Chondrocyte (in vitro differentiated cells): ENCODE data around the gene ZC3HAV1. TPM values are rescaled to one million over a fixed set of nuclear protein-coding genes. Genes with fewer than 3 reads are reported as not detected.

Experiments used
- DNase-seq: peaks from one replicate; pipeline ENCODE4 v3.0.0; 2021; ENCODE audit warnings: mixed read lengths, low spot score
- H3K27ac Mint-ChIP-seq: one replicate; pipeline ENCODE4 v1.8.0; 2021; ENCODE audit warnings: mild to moderate bottlenecking, moderate library complexity, mixed read lengths; ENCODE audit not compliant: unreplicated experiment
- H3K27me3 Mint-ChIP-seq: 2 replicates; pipeline ENCODE4 v1.8.0; 2021; ENCODE audit warnings: low read depth, mixed read lengths
- H3K36me3 Mint-ChIP-seq: 2 replicates; pipeline ENCODE4 v1.8.0; 2021; ENCODE audit warnings: low read depth, mixed read lengths
- H3K4me1 Mint-ChIP-seq: 2 replicates; pipeline ENCODE4 v1.8.0; 2021; ENCODE audit warnings: low read depth, mild to moderate bottlenecking, mixed read lengths
- H3K4me3 Mint-ChIP-seq: one replicate; pipeline ENCODE4 v1.8.0; 2021; ENCODE audit warnings: mild to moderate bottlenecking, moderate library complexity, mixed read lengths; ENCODE audit not compliant: unreplicated experiment
- H3K9me3 Mint-ChIP-seq: 2 replicates; pipeline ENCODE4 v1.8.0; 2021; ENCODE audit warnings: low read depth, mixed read lengths
- CTCF ChIP-seq: fragments of 200-600 bp; sonication (generic); IDR thresholded peaks from 2 replicates; pipeline ENCODE4 v1.5.0; 2021; ENCODE audit warnings: antibody characterized with exemption, mild to moderate bottlenecking, moderate library complexity
- total RNA-seq: library from RNA; stranded (reverse); gene quantifications from 3 replicates; pipeline ENCODE4 v1.2.1, GENCODE V29; 2021

The ZC3HAV1 gene
- total RNA-seq, 1 donor from 2014 or later: 34.1 TPM

GRCh38 chr7:139092090-139092796, 17.3 kb downstream of the ZC3HAV1 start:
- no peaks in the 10 kb centered on the region for H3K27me3 Mint-ChIP-seq
- peaks cover 13% of the 10 kb centered on the region for H3K36me3 Mint-ChIP-seq
- H3K9me3 Mint-ChIP-seq: no peaks in the 10 kb centered on the region
- H3K4me3 Mint-ChIP-seq: no peak overlapping the region
- TF ChIP-seq CTCF: no peak
- DNase-seq: no peak
- H3K27ac Mint-ChIP-seq: no peak overlapping the region
- peaks cover 25% of the 10 kb centered on the region for H3K4me1 Mint-ChIP-seq

GRCh38 chr7:139091677-139091996, 17.9 kb downstream of the ZC3HAV1 start:
- no peaks in the 10 kb centered on the region for H3K27me3 Mint-ChIP-seq
- no peak overlapping the region for H3K4me3 Mint-ChIP-seq
- peaks cover 3% of the 10 kb centered on the region for H3K9me3 Mint-ChIP-seq
- H3K4me1 Mint-ChIP-seq: peaks cover 25% of the 10 kb centered on the region
- peaks cover 19% of the 10 kb centered on the region for H3K36me3 Mint-ChIP-seq
- no peak for TF ChIP-seq CTCF
- no peak overlapping the region for H3K27ac Mint-ChIP-seq
- DNase-seq: no peak

GRCh38 chr7:139089118-139089517, 20.4 kb downstream of the ZC3HAV1 start:
- H3K9me3 Mint-ChIP-seq: peaks cover 3% of the 10 kb centered on the region
- DNase-seq: no peak
- no peak overlapping the region for H3K27ac Mint-ChIP-seq
- no peak for TF ChIP-seq CTCF
- peaks cover 28% of the 10 kb centered on the region for H3K36me3 Mint-ChIP-seq
- H3K4me1 Mint-ChIP-seq: peaks cover 12% of the 10 kb centered on the region
- no peaks in the 10 kb centered on the region for H3K27me3 Mint-ChIP-seq
- no peak overlapping the region for H3K4me3 Mint-ChIP-seq

GRCh38 chr7:139088268-139088667, 21.3 kb downstream of the ZC3HAV1 start:
- H3K36me3 Mint-ChIP-seq: peaks cover 32% of the 10 kb centered on the region
- H3K27me3 Mint-ChIP-seq: no peaks in the 10 kb centered on the region
- H3K9me3 Mint-ChIP-seq: peaks cover 3% of the 10 kb centered on the region
- H3K4me1 Mint-ChIP-seq: peaks cover 4% of the 10 kb centered on the region
- H3K4me3 Mint-ChIP-seq: no peak overlapping the region
- TF ChIP-seq CTCF: no peak
- DNase-seq: no peak
- no peak overlapping the region for H3K27ac Mint-ChIP-seq

- no peak overlapping the region for H3K4me3 Mint-ChIP-seq
Observed at GRCh38 chr7:139087212-139087611, 22.3 kb downstream of the ZC3HAV1 start.

More at GRCh38 chr7:139087212-139087611, 22.3 kb downstream of the ZC3HAV1 start:
- Mint-ChIP-seq H3K4me1 (peaks cover 4% of the 10 kb centered on the region), H3K27me3 (no peaks in the 10 kb centered on the region), H3K9me3 (peaks cover 3% of the 10 kb centered on the region), H3K36me3 (peaks cover 39% of the 10 kb centered on the region), H3K27ac (no peak overlapping the region)
- TF ChIP-seq CTCF: no peak
- DNase-seq: no peak
